ENCODE measurements around the gene TMEM204. TPM values are rescaled to one million over a fixed set of nuclear protein-coding genes. Genes with fewer than 3 reads are reported as not detected.

TMEM204 gene
- polyA plus RNA-seq, 1 donor from 2014 or later: not detected

DNA sequence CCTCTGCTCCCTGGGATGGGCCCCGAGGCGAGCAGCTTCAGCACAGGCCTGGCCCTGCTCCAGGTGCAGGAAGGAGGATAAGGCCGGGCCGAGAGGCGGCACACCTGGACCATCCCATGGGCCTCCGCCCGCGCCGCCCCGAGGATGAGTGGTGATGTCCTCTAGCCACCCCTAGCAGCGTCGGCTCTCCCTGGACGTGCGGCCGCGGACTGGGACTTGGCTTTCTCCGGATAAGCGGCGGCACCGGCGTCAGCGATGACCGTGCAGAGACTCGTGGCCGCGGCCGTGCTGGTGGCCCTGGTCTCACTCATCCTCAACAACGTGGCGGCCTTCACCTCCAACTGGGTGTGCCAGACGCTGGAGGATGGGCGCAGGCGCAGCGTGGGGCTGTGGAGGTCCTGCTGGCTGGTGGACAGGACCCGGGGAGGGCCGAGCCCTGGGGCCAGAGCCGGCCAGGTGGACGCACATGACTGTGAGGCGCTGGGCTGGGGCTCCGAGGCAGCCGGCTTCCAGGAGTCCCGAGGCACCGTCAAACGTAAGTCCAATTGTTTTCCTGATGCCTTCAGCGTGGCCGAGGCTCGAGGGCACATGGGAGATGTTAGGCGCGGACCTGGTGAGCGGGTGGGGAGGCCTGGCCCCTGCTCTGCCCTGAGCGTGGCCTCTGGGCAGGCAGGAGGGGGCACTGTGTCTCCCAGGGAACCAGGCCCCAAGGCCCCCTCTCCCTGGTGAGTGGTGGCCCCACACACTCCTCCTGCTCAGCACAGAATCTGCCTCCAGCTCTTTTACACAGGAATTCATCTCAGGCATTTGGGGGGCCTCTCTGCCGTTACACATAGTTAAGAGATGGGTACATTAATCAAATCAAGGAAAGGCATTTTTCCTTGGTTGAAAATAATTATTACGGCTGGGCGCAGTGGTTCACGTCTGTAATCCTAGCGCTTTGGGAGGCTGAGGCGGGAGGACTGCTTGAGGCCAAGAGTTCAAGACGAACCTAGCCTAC lies 855 bp downstream of the TMEM204 start:
- no peaks in the 10 kb centered on the region for H3K27me3 ChIP-seq (ENCODE audit: insufficient read depth, low read depth, low read length)
- no peaks in the 10 kb centered on the region for H4K20me1 ChIP-seq (ENCODE audit: insufficient read depth)
- H3K9ac ChIP-seq (ENCODE audit: low read length): no peak overlapping the region
- TF ChIP-seq, protein P1, sequence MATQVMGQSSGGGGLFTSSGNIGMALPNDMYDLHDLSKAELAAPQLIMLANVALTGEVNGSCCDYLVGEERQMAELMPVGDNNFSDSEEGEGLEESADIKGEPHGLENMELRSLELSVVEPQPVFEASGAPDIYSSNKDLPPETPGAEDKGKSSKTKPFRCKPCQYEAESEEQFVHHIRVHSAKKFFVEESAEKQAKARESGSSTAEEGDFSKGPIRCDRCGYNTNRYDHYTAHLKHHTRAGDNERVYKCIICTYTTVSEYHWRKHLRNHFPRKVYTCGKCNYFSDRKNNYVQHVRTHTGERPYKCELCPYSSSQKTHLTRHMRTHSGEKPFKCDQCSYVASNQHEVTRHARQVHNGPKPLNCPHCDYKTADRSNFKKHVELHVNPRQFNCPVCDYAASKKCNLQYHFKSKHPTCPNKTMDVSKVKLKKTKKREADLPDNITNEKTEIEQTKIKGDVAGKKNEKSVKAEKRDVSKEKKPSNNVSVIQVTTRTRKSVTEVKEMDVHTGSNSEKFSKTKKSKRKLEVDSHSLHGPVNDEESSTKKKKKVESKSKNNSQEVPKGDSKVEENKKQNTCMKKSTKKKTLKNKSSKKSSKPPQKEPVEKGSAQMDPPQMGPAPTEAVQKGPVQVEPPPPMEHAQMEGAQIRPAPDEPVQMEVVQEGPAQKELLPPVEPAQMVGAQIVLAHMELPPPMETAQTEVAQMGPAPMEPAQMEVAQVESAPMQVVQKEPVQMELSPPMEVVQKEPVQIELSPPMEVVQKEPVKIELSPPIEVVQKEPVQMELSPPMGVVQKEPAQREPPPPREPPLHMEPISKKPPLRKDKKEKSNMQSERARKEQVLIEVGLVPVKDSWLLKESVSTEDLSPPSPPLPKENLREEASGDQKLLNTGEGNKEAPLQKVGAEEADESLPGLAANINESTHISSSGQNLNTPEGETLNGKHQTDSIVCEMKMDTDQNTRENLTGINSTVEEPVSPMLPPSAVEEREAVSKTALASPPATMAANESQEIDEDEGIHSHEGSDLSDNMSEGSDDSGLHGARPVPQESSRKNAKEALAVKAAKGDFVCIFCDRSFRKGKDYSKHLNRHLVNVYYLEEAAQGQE (IDR thresholded peaks at IDR 0.05; ENCODE audit: borderline replicate concordance): no peak
- TF ChIP-seq SMC3 (conservative IDR thresholded peaks at IDR 0.05; ENCODE audit: poor library complexity): no peak
- TF ChIP-seq MXI1 (conservative IDR thresholded peaks at IDR 0.05; ENCODE audit: poor library complexity, severe bottlenecking): no peak
- TF ChIP-seq POLR2AphosphoS5 (IDR thresholded peaks at IDR 0.05): no peak
- no peak for TF ChIP-seq RAD21 (conservative IDR thresholded peaks at IDR 0.05)
- TF ChIP-seq EZH2 (IDR thresholded peaks at IDR 0.05; ENCODE audit: borderline replicate concordance, insufficient read depth, low read length, poor library complexity, severe bottlenecking): no peak
- TF ChIP-seq CTCF (IDR thresholded peaks at IDR 0.05; ENCODE audit: poor library complexity, severe bottlenecking): no peak
- no peak for TF ChIP-seq TAF1 (IDR thresholded peaks at IDR 0.05; ENCODE audit: low read depth)
- no peak for TF ChIP-seq EP300 (conservative IDR thresholded peaks at IDR 0.05; ENCODE audit: poor library complexity, severe bottlenecking)
- H3K9me2 ChIP-seq (ENCODE audit: insufficient read depth, low read length): no peaks in the 10 kb centered on the region
- no peaks in the 10 kb centered on the region for H3F3A ChIP-seq (ENCODE audit: insufficient read depth, low read length, poor library complexity, severe bottlenecking)
- H3K4me2 ChIP-seq (ENCODE audit: low read length): no peak overlapping the region
- H3K9me3 ChIP-seq (ENCODE audit: low read length): no peaks in the 10 kb centered on the region
- no peak overlapping the region for H2AFZ ChIP-seq (ENCODE audit: low read depth, low read length)
- no peaks in the 10 kb centered on the region for H3K79me2 ChIP-seq (replicated peaks; ENCODE audit: insufficient read depth, low read length)
- no peak overlapping the region for H3K27ac ChIP-seq (ENCODE audit: low read length)
- peaks cover 3% of the 10 kb centered on the region for H3K36me3 ChIP-seq (ENCODE audit: insufficient read depth, low read length)
- H3K4me3 ChIP-seq (ENCODE audit: low read length): no peak overlapping the region

DNA sequence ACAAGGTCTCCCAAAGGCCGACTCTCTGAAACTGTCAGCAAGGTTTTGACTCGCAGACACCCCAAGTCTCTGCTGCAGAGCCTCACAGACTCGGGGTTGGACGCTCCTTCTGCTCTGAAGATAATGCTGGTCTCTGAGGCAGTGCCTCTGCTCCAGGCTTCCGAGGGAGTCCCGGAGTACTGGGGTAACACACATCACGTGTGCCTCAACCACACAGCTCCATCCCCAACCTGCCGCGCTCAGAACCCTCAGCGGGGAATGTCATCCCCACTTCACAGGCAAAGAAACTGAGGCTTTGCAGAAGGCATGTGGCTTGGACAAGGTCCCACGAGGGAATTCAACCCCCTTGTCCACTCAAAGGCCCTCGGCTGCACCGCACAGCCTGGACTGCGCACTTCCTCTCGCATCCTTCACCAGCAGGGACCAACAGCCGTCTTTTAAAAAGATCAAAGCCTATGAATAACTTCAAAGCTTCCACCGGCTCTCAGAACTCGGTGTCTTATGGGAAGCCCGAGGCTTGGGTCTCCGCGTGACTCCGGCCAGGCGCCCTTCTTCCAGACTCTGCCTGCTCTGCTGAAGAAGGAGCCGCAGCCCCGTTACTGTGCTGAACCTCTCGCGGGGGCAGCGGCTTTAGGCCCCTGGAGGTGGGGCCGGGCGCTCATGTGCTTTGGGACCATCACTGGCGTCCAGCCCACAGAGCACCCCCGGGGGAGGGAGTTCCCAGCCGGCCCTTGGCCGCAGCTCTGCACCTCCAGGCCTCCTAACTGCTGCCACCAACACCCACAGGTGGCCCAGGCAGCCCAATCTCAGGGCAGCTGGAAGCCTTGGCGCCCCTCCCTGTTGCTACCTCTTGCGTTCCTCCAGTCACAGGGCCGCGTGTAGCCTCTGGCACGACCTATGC lies 2.2 kb downstream of the TMEM204 start:
- H3F3A ChIP-seq (ENCODE audit: insufficient read depth, low read length, poor library complexity, severe bottlenecking): no peaks in the 10 kb centered on the region
- H3K4me2 ChIP-seq (ENCODE audit: low read length): no peak overlapping the region
- H3K9me2 ChIP-seq (ENCODE audit: insufficient read depth, low read length): no peaks in the 10 kb centered on the region
- no peak overlapping the region for H3K4me3 ChIP-seq (ENCODE audit: low read length)
- H3K27ac ChIP-seq (ENCODE audit: low read length): no peak overlapping the region
- H2AFZ ChIP-seq (ENCODE audit: low read depth, low read length): no peak overlapping the region
- peaks cover 3% of the 10 kb centered on the region for H3K36me3 ChIP-seq (ENCODE audit: insufficient read depth, low read length)
- no peaks in the 10 kb centered on the region for H3K79me2 ChIP-seq (replicated peaks; ENCODE audit: insufficient read depth, low read length)
- H3K9ac ChIP-seq (ENCODE audit: low read length): no peak overlapping the region
- no peaks in the 10 kb centered on the region for H3K9me3 ChIP-seq (ENCODE audit: low read length)
- TF ChIP-seq EZH2 (IDR thresholded peaks at IDR 0.05; ENCODE audit: borderline replicate concordance, insufficient read depth, low read length, poor library complexity, severe bottlenecking): no peak
- TF ChIP-seq TAF1 (IDR thresholded peaks at IDR 0.05; ENCODE audit: low read depth): no peak
- TF ChIP-seq, protein P1 (IDR thresholded peaks at IDR 0.05; ENCODE audit: borderline replicate concordance): no peak
- TF ChIP-seq EP300 (conservative IDR thresholded peaks at IDR 0.05; ENCODE audit: poor library complexity, severe bottlenecking): no peak
- TF ChIP-seq POLR2AphosphoS5 (IDR thresholded peaks at IDR 0.05): no peak
- TF ChIP-seq MXI1 (conservative IDR thresholded peaks at IDR 0.05; ENCODE audit: poor library complexity, severe bottlenecking): no peak
- TF ChIP-seq CTCF (IDR thresholded peaks at IDR 0.05; ENCODE audit: poor library complexity, severe bottlenecking): no peak
- TF ChIP-seq SMC3 (conservative IDR thresholded peaks at IDR 0.05; ENCODE audit: poor library complexity): no peak
- no peak for TF ChIP-seq RAD21 (conservative IDR thresholded peaks at IDR 0.05)
- no peaks in the 10 kb centered on the region for H3K27me3 ChIP-seq (ENCODE audit: insufficient read depth, low read depth, low read length)
- H4K20me1 ChIP-seq (ENCODE audit: insufficient read depth): no peaks in the 10 kb centered on the region

All from neural cell (in vitro differentiated cells).